EH (cell line): ENCODE data around the gene FUCA1.
"Not testable (repeated sequence)": the region's sequence is repeated elsewhere in the genome, so short reads cannot be mapped to it uniquely, and the experiment has no call there.

ENCODE experiments used
- DNase-seq: peaks from one replicate; pipeline ENCODE4 v3.0.0-alpha.2; 2015; ENCODE audit warnings: low read depth

Gene FUCA1

DNA sequence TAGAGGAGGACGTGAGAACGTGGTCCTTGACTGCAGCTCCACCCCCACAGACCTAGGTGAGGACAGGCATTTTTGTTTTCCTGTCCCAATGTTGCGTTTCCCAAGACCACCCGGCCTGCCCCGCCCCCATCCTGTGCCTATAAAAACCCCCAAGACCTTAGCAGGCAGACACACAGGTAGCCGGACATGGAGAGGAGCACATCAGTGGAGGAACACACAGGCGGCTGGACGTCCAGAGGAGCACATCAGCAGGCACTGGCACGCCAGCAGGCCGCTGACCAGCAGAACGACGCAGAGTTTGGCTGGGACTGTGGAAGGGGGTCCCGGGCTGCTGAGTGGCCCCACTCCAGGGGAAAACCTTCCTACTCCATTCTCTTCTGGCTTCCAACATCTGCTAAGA, 30.2 kb downstream of the FUCA1 start:
- DNase-seq: peak; percentile 2

DNA sequence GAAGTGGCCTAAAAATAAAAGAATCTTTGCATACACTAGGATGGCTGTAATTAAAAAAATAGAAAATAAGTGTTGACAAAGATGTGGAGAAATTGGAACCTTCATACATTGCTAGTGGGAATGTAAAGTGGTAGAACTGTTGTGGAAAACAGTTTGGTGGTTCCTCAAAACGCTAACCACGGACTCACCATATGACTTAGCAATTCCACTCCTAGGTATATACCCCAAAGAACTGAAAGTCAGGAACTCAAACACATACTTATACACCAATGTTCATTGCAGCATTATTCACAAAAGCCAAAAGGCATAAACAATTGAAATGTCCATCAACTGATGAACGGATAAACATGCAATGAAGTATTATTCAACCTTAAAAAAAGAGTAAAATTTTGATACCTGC, 32.1 kb downstream of the FUCA1 start:
- DNase-seq: no peak

DNA sequence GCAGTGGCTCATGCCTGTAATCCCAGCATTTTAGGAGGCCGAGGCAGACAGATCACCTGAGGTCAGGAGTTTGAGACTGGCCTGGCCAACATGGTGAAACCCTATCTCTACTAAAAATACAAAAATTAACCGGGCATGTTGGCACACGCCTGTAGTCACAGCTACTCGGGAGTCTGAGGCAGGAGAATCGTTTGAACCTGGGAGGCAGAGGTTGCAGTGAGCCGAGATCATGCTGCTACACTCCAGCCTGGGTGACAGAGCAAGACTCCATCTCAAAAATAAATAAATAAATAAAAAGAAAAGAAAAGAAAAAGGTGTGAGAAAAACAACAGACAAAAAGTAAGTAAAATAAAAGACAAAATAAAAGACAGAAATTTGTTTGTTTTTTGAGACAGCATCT, 33.9 kb downstream of the FUCA1 start:
- DNase-seq: not testable (repeated sequence)

DNA sequence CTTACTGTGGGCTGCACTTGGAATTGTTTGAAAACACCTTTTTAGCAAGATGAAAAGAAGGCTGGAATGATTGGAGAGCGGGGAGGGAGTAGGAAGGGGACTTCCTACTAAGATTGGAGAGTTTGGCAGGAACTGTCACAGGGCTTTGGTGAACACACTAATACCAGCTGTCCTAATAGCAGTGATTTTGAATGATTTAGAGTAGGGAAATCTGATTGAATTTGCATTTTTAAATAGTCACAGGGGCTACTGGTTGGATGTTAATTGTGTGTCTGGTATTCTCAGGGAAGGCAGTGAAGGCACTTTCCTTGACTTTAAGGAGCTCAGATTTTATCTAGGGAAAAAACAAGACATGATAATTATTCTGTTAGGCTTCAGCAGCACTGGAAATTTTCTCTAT, 40.4 kb downstream of the FUCA1 start:
- no peak for DNase-seq

DNA sequence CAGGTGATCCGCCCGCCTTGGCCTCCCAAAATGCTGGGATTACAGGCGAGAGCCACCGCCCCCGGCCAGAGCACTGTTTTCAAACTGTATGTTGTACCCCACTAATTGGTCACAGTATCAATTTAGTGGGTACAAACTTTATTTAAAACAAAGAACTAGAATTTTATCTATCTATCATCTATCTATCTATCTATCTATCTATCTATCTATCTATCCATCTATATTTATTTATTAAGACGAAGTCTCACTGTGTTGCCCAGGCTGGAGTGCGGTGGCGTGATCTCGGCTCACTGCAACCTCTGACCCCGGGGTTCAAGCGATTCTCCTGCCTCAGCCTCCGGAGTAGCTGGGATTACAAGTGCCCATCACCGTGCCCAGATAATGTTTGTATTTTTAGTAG, 41.5 kb downstream of the FUCA1 start:
- not testable (repeated sequence) for DNase-seq

DNA sequence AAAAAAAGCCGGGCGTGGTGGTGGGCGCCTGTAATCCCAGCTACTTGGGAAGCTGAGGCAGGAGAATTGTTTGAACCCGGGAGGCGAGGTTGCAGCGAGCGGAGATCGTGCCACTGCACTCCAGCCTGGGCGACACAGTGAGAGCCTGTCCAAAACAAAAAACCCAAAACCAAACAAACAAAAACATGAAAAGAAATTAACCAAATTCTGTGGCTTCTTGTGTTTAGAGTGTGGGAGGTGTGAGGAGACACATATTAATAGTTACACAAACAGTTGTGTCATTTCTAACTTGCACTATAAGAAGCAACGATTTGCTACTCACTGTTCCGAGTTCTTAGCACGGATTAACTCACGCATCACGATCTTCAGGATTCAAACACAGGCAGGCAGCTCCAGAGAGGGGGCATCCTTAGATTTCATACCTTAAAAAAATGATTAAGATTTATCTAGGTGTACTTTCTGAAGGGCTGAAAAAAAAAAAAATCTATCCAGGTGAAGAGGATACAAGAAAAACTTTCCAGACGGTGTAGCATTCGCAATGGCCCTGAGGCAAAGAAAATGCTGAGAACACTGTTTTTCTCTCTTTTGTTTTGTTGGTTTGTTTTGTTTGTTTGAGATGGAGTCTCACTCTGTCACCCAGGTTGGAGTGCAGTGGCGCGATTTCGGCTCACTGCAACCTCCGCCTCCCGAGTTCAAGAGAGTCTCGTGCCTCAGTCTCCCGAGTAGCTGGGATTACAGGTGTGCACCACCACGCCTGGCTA, 42.1 kb downstream of the FUCA1 start:
- no peak for DNase-seq

DNA sequence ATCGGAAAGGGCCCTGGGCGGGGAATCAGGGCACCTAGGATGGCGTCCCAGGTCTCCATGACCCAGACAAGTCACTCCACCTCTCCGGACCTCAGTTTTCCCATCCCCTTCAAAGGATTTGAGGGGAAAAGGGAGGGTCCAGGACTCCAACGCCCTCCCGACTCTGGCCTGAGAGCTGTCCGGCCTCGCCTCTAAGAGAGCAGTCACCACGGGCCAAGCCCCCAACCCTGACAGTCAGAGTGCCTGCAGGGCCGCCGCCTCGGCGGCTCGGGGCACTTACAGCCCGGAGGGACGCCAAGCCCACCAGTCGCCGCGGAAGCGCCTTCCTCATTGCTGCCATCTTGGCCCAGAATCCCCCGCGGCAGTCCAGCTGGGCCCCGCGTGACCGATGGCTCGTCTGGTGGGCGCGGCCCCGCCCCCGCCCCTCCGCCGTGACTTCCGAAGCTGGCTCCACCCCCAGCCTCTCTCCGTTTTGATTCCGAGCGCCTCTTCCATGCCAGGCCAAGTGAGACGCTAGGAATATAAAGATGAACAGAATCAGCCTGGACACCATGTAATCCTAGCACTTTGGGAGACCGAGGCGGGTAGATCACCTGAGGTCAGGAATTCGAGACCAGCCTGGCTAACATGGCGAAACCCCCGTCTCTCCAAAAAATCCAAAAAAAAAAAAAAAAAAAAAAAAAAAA, 42.9 kb downstream of the FUCA1 start, which contains the start of gene HMGCL:
TSS of gene HMGCL (minus strand) at position 354 of the 686 bp plus-strand sequence. CDS start at position 340, 14 bp downstream.
- DNase-seq: peak; percentile 91

DNA sequence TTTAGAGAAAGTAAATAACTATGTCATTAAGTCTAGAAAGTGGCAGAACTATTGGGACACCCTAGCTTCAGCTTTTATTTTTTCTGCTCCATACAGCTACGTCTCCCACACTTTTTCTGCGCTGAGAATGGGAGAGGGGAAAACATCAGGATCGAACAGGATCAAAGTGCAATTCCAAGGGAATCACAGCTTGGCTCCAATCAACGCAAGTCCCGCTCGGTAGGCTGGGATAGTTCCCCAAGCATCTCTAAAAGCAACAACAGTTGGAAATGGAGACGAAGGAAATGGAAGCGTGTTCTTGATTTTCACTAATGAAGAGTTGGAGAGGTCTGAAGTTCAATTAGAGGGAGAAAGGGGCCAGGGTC, 43.4 kb downstream of the FUCA1 start:
- no peak for DNase-seq

DNA sequence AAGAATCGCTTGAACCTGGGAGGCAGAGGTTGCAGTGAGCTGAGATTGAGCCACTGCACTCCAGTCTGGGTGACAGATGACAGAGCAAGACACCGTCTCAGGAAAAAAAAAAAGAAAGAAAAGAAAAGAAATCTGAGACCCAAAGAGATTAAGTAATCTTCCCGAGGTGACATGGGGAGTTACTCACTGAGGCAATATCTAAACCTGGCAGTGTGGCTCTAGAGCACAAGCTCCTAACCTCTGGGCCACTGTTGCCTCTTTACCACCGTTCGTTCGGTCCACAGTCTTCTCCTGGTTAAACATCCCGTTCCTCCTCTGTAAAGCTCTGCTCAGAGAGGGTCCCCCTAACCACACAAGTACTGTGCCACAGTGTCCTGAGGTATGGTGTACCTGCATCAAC, 44.3 kb downstream of the FUCA1 start:
- no peak for DNase-seq

DNA sequence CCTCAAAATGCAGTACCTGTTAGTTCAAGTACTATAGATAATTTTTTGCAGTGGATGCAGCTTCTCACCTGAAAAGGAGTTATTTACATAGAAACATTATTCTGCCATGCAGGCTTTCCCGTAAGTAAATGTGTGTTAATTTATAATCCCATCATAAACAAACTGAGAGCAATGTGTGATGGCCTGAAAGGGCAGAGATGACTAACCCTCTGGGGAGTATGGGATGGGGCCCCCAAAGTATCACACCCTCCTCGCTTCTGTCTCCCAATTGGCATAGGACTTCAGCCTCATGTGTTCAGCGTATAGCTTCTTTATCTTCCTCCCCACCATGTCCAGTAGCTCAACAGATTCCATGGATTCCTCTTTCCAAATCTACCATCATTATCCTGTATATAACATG, 50.5 kb downstream of the FUCA1 start:
- no peak for DNase-seq

DNA sequence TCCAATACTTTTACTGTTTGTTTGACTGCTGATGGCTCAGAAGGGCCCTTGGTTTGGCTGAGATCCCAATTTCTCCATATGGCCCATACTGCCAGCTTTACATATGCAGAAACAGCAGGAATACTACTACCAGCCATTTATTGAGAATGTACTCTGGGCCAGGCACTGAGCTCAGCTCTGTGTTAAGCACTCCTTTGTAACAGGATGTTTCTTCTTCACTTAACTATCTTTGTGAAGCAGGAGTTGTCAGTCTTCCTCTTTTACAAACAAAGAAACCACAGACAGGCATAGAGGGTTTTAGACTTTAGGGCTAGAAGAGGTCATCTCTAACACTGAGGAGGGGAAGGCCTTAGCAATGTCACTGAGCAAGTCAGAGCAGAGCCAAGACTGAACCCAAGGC, 51.2 kb downstream of the FUCA1 start:
- DNase-seq: no peak

DNA sequence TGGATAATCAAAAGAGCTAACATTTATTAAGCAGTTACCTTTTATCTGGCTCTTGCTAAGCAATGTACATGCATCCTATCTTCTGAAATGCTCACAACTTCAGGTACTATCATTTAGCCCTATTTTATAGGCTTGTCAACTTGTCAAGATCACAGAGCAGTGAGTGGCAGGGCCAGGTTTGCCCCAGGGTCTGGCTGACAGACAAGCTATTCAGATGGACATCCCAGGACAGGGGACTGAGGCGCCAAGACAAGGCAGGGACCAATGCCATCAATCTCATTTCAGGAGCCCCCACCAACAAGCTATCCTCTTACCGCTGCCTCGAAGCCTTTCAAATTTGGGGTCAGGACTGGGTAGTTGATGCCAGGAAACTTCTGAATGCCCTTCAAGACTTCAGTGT, 51.7 kb downstream of the FUCA1 start:
- DNase-seq: no peak

DNA sequence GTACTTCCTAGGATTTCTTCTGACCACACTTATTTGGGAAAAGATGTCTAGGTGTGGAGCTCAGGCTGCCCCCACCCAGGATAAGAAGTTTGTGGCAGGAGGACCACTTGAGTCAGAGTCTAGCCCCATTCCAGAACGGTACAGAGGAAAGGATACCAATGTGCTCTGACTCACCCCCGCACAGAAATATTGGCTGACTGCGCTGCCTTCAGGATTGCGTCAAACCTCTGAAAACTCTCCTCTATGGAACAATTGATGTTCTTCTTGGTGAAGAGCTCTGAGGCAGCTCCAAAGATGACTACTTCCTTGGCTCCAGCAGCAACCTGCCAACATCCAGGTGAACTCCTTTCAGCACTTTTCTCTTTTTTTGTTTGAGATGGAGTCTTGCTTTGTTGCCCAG, 54.1 kb downstream of the FUCA1 start:
- DNase-seq: no peak

DNA sequence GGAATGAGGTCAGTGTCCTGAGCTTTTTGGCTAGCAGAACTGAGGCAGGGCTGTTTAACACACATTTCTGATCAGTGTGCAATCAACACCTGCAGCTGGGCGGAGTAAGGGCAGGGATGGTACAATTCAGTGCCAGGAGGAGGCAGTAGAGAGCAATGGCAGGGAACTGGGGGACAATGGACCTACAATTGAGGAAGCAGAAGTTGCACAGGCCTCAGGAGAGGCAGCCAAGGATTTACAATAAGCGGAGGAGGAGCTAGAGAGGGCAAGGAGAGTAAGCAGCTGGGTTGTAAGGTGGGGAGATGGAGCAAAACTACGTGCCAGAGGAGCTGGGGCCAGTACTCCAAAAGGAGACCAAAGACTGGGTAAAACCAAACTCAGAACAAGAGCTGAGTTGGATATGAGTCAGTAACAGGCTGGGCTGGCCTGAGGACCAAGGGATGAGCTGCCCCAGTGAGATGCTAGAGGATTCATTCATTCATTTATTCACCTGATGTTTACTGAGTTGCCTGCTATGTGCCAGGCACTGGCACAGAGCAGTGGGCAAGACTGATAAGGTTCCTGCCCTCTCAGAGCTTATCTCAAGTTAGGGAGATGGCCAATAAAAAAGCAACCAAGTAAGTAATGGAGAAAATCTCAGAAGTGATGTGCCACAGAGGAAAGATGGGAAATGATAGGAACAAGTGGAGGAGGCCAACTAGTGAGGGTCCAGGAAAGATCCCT, 57.1 kb downstream of the FUCA1 start:
- DNase-seq: peak; percentile 35

DNA sequence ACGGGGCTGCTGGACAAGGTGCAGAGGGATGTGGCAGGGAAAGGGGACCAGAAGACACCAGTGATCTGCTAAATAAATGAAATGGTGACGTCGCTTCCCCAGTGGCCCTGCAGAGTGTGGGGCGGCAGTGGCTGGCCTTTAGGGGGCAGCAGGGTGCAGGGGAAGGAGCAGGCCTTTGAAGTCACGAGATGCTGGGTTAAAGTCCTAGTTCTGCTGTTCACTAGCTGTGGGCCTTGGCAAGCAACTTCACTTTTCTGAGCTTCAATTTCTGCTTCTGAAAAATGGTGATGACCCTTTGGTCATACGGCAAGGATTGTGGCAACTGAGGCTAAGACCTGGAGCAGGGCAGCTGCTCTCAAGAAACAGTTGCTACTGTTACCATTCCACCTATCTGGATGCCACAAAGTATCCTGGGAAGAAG, 58.3 kb downstream of the FUCA1 start:
- peak; percentile 68 for DNase-seq

DNA sequence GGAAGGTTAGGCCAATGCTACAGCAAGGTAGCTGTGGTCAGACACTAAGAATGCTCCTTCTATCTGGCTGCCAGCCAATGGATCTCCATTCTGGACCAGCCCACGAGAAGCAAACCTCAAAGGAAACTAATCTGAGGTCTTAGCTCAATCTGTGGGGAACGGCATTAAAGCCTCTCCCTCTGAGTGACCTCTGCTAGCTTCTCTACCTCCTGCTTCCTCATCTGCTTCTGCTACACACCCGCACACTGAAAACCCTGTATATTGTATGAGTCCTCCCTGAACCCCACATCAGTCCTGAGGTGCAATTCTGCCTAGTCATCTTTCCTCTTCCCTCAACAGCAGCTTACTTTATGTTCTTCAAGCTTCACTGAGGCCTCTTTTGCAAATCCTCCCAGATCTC, 60.6 kb downstream of the FUCA1 start:
- DNase-seq: no peak

DNA sequence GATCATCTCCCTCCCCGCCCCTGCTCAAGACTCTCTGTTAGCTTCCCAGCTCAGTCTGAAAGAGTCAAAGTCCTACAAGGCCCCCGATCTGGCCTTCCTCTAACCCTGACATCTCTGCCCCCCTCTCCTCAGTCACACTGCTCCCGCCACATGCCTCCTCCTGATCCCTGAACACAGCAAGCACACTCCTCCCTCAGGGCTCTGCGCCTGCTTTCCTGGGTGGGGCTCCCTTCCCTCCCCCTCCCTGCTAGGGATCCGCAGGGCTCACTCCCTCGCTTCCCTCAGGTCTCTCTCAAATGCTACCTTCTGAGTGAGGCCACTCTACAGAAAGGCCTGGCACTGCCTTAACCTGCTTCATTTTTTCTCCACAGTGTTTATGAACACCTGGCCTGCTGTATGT, 61.8 kb downstream of the FUCA1 start:
- no peak for DNase-seq

DNA sequence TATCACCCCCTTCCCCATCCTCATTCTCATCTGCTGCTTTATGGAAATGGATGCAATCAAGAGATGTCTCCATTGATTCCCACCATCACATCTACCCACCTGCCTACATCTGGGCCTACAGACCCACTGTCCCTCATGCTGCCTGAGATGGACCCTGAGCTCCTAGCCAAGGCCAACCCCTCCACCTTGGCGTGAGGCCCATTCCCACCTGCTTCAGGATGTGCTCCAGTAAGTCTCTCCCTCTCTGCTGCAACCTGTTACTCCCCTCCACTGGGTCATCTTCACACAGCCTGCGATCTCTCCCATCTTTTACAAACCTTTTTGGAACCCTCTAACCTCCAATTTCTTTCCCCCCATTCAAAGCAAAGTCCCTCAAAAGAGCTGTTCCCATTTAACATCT, 63.1 kb downstream of the FUCA1 start:
- DNase-seq: no peak

DNA sequence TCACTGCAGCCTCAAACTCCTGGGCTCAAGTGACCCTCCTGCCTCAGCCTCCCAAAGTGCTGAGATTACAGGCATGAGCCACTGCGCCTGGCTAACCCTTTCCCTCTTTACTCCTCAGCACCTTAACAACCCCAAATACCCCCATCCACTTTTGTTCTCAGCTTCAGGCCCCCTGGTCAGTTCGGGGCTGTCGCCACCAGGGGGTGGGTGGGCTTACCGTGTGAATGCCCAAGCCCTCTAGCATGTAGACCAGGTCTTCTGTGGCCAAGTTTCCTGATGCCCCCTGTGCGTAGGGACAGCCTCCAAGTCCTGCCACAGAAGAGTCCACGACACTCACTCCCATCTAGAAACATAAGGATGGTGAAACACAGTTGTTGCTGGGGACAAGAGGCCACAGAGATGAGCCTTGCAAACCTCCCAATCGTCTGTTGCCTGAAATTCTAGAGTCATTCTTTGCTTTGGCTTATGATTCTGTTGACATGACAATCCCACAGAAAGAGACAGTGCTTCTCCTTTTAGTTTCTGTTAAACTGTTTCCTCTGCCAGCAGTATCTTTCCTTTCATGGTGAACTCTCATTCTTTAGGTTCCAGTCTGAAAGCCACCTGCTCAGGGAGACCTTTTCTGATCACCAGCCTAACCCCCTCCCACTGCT, 63.8 kb downstream of the FUCA1 start:
- DNase-seq: no peak

DNA sequence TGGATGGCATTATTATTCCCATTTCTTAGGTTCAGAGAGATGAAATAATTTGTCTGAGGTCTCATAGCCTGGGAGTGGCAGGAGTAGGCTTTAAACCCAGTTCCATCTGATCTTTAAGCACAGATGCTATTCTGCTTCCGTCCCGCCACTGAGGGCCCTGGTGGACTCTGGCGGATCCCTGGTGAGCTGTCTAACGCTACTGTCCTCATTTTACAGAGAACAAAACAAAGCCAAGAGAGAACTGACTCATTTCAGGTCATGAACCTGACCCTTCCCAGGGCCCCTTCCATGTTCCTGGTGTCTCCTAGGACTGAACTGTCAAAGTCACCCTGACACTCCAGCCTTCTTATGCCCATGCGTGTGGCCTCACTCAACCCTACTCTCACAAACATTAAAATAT, 64.4 kb downstream of the FUCA1 start:
- DNase-seq: no peak

DNA sequence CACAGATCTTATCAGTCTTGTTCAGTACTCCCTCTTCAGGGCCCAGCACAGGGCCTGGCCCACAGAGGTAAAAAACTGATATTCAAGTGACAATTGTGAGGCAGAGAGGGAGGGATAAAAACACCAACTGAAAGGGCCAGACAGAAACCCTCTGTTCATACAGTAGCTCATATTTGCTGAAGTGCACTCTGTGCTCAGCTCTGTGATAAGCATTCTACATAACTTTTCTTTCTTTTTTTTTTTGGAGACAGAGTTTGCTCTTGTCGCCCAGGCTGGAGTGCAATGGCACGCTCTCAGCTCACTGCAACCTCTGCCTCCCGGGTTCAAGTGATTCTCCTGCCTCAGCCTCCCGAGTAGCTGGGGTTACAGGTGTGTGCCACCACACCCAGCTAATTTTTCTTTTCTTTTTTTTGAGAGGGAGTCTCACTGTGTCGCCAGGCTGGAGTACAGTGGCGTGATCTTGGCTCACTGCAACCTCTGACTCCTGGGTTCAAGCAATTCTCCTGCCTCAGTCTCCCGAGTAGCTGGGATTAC, 65.2 kb downstream of the FUCA1 start:
- not testable (repeated sequence) for DNase-seq

DNA sequence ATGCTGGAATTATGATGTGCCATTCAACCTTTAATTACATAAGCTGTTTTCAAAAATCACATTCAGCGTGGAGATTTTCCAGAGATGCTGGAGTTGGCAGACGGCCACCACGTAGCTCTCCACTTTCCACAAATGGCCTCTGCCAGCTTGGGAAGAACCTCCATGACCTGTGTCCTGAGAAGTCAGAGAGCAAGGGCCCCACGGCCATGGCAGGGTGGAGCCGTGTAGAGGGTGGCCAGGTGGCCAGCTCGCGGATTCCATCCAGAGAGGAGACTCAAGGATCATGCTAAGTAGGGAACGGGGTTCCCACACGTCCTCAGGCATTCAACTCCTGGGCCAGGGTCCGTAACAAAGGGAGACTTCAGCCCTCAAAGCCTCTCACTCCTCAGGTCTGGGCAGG, 66.2 kb downstream of the FUCA1 start:
- DNase-seq: no peak
